Islet precursor cell (in vitro differentiated cells): ENCODE data around the gene DIP2B.
"Not testable (repeated sequence)": the region's sequence is repeated elsewhere in the genome, so short reads cannot be mapped to it uniquely, and the experiment has no call there.

Experiments
- DNase-seq: peaks from one replicate; pipeline ENCODE4 v3.0.0-alpha.2; 2018

The DIP2B gene

DNA sequence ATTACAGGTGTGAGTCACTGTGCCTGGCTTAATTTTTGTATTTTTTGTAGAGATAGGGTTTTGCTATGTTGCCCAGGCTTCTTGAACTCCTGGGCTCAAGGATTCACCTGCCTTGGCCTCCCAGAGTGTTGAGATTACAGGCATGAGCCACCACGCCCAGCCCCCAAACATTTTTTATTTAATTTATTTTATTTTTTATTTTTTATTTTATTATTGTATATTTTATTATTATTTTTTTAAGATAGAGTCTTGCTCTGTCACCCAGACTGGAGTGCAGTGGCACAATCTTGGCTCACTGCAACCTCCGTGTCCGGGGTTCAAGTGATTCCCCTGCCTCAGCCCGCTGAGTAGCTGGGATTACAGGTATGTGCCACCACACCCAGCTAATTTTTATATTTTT is 17.0 kb downstream of the DIP2B start:
- not testable (repeated sequence) for DNase-seq

DNA sequence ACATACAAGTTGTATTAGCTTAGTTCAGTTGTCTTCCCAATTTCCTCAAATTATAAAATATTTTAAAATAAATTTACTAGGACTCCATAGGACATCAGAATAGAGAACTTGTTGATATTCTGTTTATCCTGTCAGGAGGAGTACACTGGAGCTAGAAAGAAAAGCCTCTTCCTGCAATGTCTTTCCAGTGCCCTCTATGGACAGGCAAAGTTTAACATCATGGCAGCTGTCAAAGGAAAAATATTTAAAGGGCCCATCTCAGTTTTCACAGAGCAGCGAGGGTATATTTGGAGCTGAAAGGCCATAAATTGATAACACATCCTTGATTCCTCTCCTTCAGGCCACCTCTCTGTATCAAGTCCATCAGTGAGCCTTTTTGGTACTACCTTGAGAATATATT is 19.0 kb downstream of the DIP2B start:
- DNase-seq: no peak

- no peak for DNase-seq
Observed at GRCh38 chr12:50524621-50525020, 19.8 kb downstream of the DIP2B start.

- no peak for DNase-seq
Observed at GRCh38 chr12:50525422-50525821, 20.6 kb downstream of the DIP2B start.

DNA sequence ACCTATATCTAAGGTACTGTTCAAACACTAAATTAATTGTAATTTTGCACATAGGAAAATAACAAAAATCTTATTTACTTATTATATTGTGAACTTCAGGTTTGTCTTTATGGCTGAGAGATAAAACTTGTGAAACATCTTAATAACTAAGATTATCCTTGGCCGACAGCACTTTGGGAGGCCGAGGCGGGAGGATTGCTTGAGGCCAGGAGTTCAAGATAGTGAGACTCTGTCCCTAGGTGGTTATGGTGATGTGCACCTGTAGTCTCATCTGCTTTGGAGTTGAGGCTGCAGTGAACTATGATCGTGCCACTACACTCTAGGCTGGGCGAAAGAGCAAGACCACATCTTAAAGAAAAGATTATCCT is 22.6 kb downstream of the DIP2B start:
- no peak for DNase-seq

GRCh38 chr12:50528800-50529199 is 24.0 kb downstream of the DIP2B start:
- peak; percentile 22 for DNase-seq

DNA sequence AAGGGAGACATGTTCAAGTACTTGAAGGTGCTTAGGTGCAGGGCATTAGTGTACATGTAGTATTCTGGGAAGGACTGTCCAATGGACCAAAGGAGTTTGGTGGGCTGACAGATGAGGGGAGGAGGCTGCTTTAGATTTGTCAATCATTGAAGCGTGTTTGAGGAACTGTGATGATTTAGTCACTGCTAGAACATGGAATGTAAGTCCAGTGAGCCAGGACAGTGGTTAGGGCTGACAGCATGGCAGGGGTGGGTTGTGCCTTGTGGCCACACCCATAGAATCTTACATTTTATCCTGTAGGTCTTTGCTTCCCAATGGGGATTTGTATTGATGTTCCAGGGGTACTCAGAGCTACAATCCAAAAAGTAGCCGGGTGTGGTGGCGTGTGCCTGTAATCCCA is 24.6 kb downstream of the DIP2B start:
- no peak for DNase-seq

DNA sequence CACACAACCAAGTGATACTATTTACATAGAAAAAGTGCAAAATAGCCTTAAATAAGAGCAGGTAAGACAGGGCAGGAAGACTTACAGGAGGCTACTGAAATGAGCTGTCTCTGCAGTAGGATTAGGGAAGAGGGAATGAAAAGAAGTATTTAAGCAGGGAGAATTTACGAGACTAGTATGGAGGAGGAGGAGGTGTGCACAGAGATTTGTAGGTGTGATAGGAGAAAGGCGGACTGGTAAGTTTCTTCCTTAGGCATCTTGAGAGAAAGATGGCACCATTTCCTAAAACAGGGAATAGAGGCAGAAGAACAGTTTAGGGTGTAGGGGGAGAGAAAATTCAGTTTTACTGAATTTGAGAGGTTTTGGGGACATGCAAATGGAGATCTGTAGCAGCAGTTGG is 25.7 kb downstream of the DIP2B start:
- DNase-seq: no peak

DNA sequence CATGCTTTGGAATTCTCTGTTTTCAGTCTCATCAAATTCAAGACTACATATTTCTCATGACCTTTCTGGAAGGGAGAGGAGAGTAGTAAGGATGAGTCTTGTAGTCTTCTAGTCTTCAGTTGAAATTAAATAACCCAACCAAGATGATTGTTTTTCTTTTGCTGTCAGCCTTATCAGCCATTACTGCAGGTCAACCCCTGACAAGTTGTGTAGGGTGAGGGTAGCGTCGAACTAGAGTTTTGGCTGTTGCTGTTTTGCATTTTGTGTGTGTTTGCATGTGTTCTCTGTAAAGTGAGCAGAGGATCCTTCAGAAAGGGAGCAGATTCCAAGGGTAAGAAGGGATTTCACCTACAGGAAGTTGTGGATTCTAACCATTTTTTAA is 28.4 kb downstream of the DIP2B start:
- peak; percentile 61 for DNase-seq

- no peak for DNase-seq
Observed at GRCh38 chr12:50533971-50534370, 29.2 kb downstream of the DIP2B start.

DNA sequence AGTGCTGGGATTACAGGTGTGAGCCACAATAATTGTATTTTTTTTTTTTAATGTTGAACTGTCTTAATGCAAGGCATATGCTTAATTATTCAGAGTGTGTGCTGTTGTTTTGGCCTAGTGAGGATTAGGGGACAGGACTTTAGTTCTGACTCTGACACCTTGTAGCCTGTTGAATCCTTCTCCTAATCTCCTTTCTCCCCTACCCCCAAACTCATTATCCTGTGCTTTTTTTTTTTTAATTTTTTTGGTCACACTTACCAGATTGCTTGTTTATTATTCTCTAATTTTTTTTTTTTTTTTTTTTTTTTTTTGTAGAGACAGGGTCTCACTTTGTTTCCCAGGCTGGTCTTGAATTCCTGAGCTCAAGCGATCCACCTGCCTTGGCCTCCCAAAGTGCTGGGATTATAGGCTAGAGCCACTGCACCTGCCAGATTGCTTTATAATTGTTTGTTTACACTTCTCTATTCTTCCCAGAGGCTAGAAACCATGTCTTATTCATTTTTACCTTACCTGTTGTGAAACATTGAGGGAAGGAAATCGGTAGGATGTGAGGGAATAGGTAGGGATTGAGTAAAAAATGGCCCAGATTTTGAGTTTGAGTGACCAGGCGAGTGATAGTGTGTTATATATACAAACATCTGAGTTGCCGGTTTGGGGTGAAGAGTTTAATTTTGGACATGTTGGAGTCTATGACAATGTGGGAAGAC is 32.2 kb downstream of the DIP2B start:
- no peak for DNase-seq

DNA sequence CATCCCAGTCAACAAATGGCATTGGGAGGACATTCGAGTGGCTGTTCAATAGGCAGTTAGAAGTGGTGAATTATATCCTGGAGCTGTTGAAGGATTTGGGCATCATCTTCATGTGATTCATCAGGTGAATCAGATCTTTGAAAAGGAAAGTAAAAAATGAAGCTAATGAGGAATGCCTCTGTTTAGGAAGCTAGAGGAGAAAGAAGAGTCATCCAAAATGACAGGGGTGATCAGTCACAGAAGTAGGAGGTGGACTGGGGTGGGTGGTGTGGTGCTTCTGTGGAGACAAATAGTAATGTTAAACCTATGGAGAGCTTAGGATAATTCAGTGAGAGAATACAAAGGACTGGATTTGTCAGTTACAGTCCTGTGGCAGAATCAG is 32.7 kb downstream of the DIP2B start:
- no peak for DNase-seq

DNA sequence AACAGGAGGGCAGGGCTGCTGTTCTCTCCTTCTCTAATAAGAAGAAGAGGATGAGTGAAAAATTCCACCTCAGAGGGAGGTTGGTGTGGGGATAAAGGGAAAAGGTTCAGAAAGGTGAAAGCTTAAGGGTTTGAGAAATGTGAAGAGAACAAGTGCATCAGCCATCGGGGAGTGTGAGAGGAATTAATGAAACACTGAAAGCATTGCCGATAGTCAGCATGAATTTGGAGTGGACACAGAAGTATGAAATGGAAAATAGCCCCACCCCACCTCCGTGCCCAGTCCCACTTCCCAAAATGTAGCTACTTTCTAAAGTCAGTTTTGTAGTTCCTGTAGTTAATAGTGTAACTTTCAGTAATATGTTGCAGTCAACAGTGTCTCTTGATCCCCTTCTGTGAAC is 33.4 kb downstream of the DIP2B start:
- DNase-seq: no peak

DNA sequence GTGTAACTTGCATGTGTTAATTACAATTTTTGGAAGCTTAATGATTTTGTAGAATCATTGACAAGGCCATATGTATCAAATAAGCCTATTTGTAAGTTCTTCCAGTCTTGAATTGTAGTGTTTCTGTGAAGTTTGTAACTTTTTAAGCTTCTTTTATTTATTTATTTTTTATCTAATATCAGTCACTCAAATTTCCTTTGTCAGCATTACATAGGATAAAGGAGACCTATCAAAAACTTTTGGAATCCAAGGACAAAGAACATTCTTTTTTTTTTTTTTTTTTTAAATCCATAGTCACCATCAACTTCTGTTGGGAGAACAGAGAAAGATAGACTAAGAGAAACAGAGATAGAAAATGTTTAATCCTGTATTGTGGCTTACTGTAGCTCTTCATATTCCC is 36.4 kb downstream of the DIP2B start:
- DNase-seq: no peak

- no peak for DNase-seq
Observed at GRCh38 chr12:50542448-50542847, 37.7 kb downstream of the DIP2B start.

GRCh38 chr12:50543188-50543587 is 38.4 kb downstream of the DIP2B start:
- DNase-seq: not testable (repeated sequence)

DNA sequence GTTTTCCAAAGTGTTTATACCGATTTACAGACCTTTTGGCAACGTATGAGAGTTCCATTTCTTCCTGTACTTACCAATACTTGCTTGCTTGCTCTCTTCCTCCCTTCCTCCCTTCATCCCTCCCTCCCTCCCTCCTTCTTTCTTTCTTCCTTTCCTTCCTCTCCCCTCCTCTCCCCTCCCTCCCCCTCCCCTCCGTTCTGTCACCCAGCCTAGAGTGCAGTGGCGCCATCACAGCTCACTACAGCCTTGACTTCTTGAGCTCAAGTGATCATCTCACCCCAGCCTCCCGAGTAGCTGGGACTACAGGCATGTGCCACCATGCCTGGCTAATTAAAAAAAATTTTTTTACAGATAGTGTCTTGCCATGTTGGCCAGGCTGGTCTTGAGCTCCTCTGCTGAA is 40.4 kb downstream of the DIP2B start:
- DNase-seq: no peak

- no peak for DNase-seq
Observed at GRCh38 chr12:50545786-50546185, 41.0 kb downstream of the DIP2B start.

- DNase-seq: no peak
Observed at GRCh38 chr12:50546441-50547318, 41.9 kb downstream of the DIP2B start.

DNA sequence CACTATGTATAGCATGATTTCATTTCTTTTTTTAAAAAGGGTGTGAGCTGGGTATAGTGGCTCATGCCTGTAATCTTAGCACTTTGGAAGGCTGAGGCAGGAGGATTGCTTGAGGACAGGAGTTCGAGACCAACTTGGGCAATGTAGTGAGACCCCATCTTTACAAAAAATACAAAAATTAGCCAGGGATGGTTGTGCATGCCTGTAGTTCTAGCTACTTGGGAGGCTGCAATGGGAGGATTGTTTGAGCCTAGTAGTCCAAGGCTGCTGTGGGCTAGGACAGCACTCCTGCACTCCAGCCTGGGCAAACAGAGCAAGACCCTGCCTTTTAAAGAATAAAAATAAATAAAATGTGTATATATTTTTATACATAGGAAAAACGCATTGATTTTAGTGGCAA is 43.0 kb downstream of the DIP2B start:
- no peak for DNase-seq

DNA sequence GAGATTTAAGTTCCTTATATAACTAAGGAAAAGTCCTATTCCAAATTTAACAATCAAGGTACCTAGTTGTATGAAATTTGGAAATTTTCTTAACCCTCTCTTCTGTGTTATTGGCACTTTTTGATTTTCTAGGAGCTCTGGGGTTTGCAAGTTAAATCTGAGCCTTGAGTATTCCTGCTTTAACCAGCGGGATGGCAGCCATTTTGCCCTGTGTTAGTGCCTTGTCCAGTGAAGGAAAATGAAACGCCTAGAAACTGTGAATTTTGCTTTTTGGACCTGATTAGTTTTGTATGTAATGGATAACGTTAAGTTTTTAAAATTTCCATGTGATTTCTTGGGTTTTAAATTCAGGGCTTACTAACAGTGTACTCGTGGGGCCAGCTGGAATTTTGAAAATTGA is 45.1 kb downstream of the DIP2B start:
- no peak for DNase-seq

GRCh38 chr12:50550530-50551223 is 45.9 kb downstream of the DIP2B start:
- DNase-seq: no peak

GRCh38 chr12:50551866-50552265 is 47.1 kb downstream of the DIP2B start:
- no peak for DNase-seq

DNA sequence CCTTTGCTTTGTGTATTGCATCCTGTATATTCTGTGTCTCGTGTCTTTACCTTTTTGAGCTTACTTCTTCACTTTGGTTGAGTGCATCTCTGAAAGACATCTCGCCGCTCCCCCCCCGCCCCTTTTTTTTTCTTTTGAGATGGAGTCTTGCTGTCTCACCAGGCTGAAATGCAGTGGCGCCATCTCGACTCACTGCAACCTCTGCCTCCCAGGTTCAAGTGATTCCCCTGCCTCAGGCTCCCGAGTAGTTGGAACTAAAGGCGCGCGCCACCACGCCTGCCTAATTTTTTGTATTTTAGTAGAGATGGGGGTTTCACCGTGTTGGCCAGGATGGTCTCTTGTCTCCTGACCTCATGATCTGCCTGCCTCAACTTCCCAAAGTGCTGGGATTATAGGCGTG is 49.9 kb downstream of the DIP2B start:
- no peak for DNase-seq
